Measurements from ENCODE around the gene DGKG. TPM values are rescaled to one million over a fixed set of nuclear protein-coding genes. Genes with fewer than 3 reads are reported as not detected.

DGKG gene
- total and polyA plus RNA-seq, 10 of the 15 experiments (the other 5 are each of a cell fraction or from before 2014, with no cell fraction given): 0.39 to 6.2 (median 4.7) TPM

- TF ChIP-seq JUND (IDR thresholded peaks at IDR 0.05; ENCODE audit: low read depth, low read length): no peak
- TF ChIP-seq SMARCA5 (IDR thresholded peaks at IDR 0.05): no peak
- no peak for TF ChIP-seq BCL11A (IDR thresholded peaks at IDR 0.05; ENCODE audit: low read depth, low read length)
- no peak for TF ChIP-seq SIX5 (IDR thresholded peaks at IDR 0.05; ENCODE audit: low read depth, low read length, severe bottlenecking)
- TF ChIP-seq WRNIP1 (IDR thresholded peaks at IDR 0.05; ENCODE audit: borderline replicate concordance, low read depth, low read length): no peak
Measured at GRCh38 chr3:186356152-186356551, 5.9 kb downstream of the DGKG start (continued).

GRCh38 chr3:186354100-186354499, 7.9 kb downstream of the DGKG start:
- POLR2A ChIA-PET: no interaction called here
- CTCF ChIA-PET: interaction anchor here (0.9 kb wide), 1 partner anchor 58 kb away, joined by 4 read pairs; no protein-coding TSS in a partner anchor
- SMC1A ChIA-PET (ENCODE audit: uncharacterized antibody, unreplicated experiment): interaction anchor here (0.9 kb wide), 1 partner anchor 53 kb away, joined by 3 read pairs; no protein-coding TSS in a partner anchor
- TF ChIP-seq NBN (IDR thresholded peaks at IDR 0.05) (no peak), ZBED1 (IDR thresholded peaks at IDR 0.05; ENCODE audit: borderline replicate concordance) (no peak)
- Histone ChIP-seq H3K27me3 (replicated peaks in 1 of 2; ENCODE audit: control insufficient read depth in 2 of 2, insufficient read depth in 2 of 2, low read length in 1 of 2) (no peaks in the 10 kb centered on the region; a peak in 1 of 4 replicates), H3K79me2 (ENCODE audit: control insufficient read depth, insufficient read depth, low read length) (no peaks in the 10 kb centered on the region), H3K27ac (ENCODE audit: control insufficient read depth, insufficient read depth) (no peak overlapping the region), H3K9ac (ENCODE audit: control insufficient read depth, insufficient read depth, low read length) (no peak overlapping the region), H3K4me1 (ENCODE audit: control insufficient read depth, insufficient read depth, low read length) (no peaks in the 10 kb centered on the region), H2AFZ (ENCODE audit: control insufficient read depth, low read depth, low read length) (no peak overlapping the region), H3K9me3 (replicated peaks; ENCODE audit: control insufficient read depth, insufficient read depth, low read length) (no peaks in the 10 kb centered on the region), H3K4me3 (no peak overlapping the region), H4K20me1 (ENCODE audit: control insufficient read depth, insufficient read depth) (no peaks in the 10 kb centered on the region), H3K4me2 (ENCODE audit: control insufficient read depth, insufficient read depth) (no peak overlapping the region), H3K36me3 (ENCODE audit: control insufficient read depth in 2 of 2, insufficient read depth in 2 of 2, low read length in 1 of 2) (no peaks in the 10 kb centered on the region)
- 89% methylated on average over 5 of the region's 5 CpGs for WGBS (ENCODE audit: insufficient coverage, insufficient replicate concordance, low lambda C conversion rate, missing lambda C conversion rate)
- no peak for FAIRE-seq
- in situ Hi-C loops (cut with MboI) (no loop called here), intact Hi-C loops (cut with micrococcal nuclease; ENCODE audit: unreplicated experiment) (no loop called here)
- no TSS peak for BruUV-seq (replicated peaks)
- RAD21 ChIA-PET (ENCODE audit: unreplicated experiment): no interaction called here
- no peak for ATAC-seq
- no peak for DNase-seq (ENCODE audit: low read depth, low spot score)

- in situ Hi-C loops (cut with MboI): no loop called here
- DNase-seq (ENCODE audit: low read depth, low spot score): no peak
- CTCF ChIA-PET: interaction anchor here (1.0 to 1.3 kb wide), 3 partner anchors 13 to 409 kb away, joined by 3 to 6 read pairs (median 3); no protein-coding TSS in a partner anchor
- BruUV-seq (replicated peaks): no TSS peak
- ATAC-seq: no peak
- Histone ChIP-seq H3K79me2 (ENCODE audit: control insufficient read depth, insufficient read depth, low read length) (no peaks in the 10 kb centered on the region), H3K27ac (ENCODE audit: control insufficient read depth, insufficient read depth) (no peak overlapping the region), H3K4me1 (ENCODE audit: control insufficient read depth, insufficient read depth, low read length) (no peaks in the 10 kb centered on the region), H3K9ac (ENCODE audit: control insufficient read depth, insufficient read depth, low read length) (no peak overlapping the region), H4K20me1 (ENCODE audit: control insufficient read depth, insufficient read depth) (no peaks in the 10 kb centered on the region), H2AFZ (ENCODE audit: control insufficient read depth, low read depth, low read length) (no peak overlapping the region), H3K27me3 (replicated peaks in 1 of 2; ENCODE audit: control insufficient read depth in 2 of 2, insufficient read depth in 2 of 2, low read length in 1 of 2) (no peaks in the 10 kb centered on the region), H3K9me3 (replicated peaks; ENCODE audit: control insufficient read depth, insufficient read depth, low read length) (no peaks in the 10 kb centered on the region), H3K4me2 (ENCODE audit: control insufficient read depth, insufficient read depth) (no peak overlapping the region), H3K36me3 (ENCODE audit: control insufficient read depth in 2 of 2, insufficient read depth in 2 of 2, low read length in 1 of 2) (no peaks in the 10 kb centered on the region), H3K4me3 (no peak overlapping the region)
- intact Hi-C loops (cut with micrococcal nuclease; ENCODE audit: unreplicated experiment): no loop called here
- TF ChIP-seq IRF3 (IDR thresholded peaks at IDR 0.05) (no peak), MAX (IDR thresholded peaks at IDR 0.05; ENCODE audit: low read depth, low read length) (no peak), BACH1 (IDR thresholded peaks at IDR 0.05; ENCODE audit: borderline replicate concordance) (no peak), ATF7 (IDR thresholded peaks at IDR 0.05; ENCODE audit: low read depth) (no peak), HSF1 (IDR thresholded peaks at IDR 0.05; ENCODE audit: low read depth, low read length) (no peak), CREM (IDR thresholded peaks at IDR 0.05; ENCODE audit: low read depth) (no peak), BCL11A (IDR thresholded peaks at IDR 0.05; ENCODE audit: low read depth, low read length) (no peak), NFXL1 (IDR thresholded peaks at IDR 0.05; ENCODE audit: borderline replicate concordance) (no peak), POU2F2 (IDR thresholded peaks at IDR 0.05; ENCODE audit: borderline replicate concordance, low read depth, low read length) (no peak), YY1 (IDR thresholded peaks at IDR 0.05; ENCODE audit: low read depth, low read length) (no peak)
- FAIRE-seq: no peak
- 0% methylated on average over 4 of the region's 4 CpGs for WGBS (ENCODE audit: insufficient coverage, insufficient replicate concordance, low lambda C conversion rate, missing lambda C conversion rate)
- RAD21 ChIA-PET (ENCODE audit: unreplicated experiment): no interaction called here
- POLR2A ChIA-PET: interaction anchor here (0.6 kb wide), 1 partner anchor 476 kb away, joined by 4 read pairs; no protein-coding TSS in a partner anchor
- SMC1A ChIA-PET (ENCODE audit: uncharacterized antibody, unreplicated experiment): interaction anchor here (1.1 kb wide), 1 partner anchor 14 kb away, joined by 3 read pairs; no protein-coding TSS in a partner anchor
Measured at GRCh38 chr3:186352369-186352768, 9.7 kb downstream of the DGKG start.
